ENCODE results near the gene BTAF1. TPM values are rescaled to one million over a fixed set of nuclear protein-coding genes. Genes with fewer than 3 reads are reported as not detected.

The BTAF1 gene
- polyA plus RNA-seq, 1 donor (not counting 4 experiments of a cell fraction or from before 2014, with no cell fraction given) = 42.9 TPM

DNA sequence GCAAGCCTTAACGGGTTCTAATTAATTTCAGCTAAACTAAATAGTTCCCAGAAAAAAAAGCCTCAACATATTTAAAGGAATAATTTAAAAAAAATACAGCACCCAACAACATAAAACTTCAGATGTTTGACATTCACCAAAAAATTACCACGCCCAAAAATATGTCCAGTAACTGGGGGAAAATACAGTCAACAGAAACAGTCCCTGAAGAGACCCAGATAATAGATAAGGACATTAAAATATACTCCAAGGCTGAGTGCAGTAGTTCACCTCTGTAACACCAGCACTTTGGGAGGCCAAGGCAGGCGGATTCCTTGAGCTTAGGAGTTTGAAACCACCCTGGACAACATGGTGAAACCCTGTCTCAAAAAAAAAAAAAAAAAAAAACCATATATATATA lies 78.0 kb downstream of the BTAF1 start:
- DNase-seq (ENCODE audit: low read depth, low spot score) (no peak), FAIRE-seq (no peak)
- no peaks in the 10 kb centered on the region for H4K20me1 ChIP-seq (ENCODE audit: control insufficient read depth, extremely low read depth, insufficient read depth, low read length)
- H3K27me3 ChIP-seq (ENCODE audit: control insufficient read depth, extremely low read depth, insufficient read depth, low read length) = no peaks in the 10 kb centered on the region
- no peak overlapping the region for H2AFZ ChIP-seq (ENCODE audit: control insufficient read depth, low read length)
- no peaks in the 10 kb centered on the region for H3K4me1 ChIP-seq (ENCODE audit: control insufficient read depth, extremely low read depth, insufficient read depth, low read length)
- no peaks in the 10 kb centered on the region for H3K9me1 ChIP-seq (ENCODE audit: control insufficient read depth, extremely low read depth, insufficient read depth, low read length)
- no peak overlapping the region for H3K4me2 ChIP-seq (ENCODE audit: control insufficient read depth, extremely low read depth, insufficient read depth, low read depth, low read length)
- H3K36me3 ChIP-seq (ENCODE audit: control insufficient read depth in 2 of 2, extremely low read depth in 1 of 2, insufficient read depth in 2 of 2, low read length in 2 of 2) = peaks cover 8 to 10% of the 10 kb centered on the region in 2 experiments
- H3K9ac ChIP-seq (ENCODE audit: control insufficient read depth, extremely low read depth, insufficient read depth, low read length) = no peak overlapping the region
- no peaks in the 10 kb centered on the region for H3K9me3 ChIP-seq (ENCODE audit: control insufficient read depth, low read depth, low read length)
- dilution Hi-C loops (cut with MboI; ENCODE audit: extremely low pct_ligation_motif_present, low sequenced_read_pairs) = no loop called here
- no peak overlapping the region for H3K27ac ChIP-seq (ENCODE audit: control insufficient read depth, insufficient read depth, low read length)
- TF ChIP-seq, protein P1, sequence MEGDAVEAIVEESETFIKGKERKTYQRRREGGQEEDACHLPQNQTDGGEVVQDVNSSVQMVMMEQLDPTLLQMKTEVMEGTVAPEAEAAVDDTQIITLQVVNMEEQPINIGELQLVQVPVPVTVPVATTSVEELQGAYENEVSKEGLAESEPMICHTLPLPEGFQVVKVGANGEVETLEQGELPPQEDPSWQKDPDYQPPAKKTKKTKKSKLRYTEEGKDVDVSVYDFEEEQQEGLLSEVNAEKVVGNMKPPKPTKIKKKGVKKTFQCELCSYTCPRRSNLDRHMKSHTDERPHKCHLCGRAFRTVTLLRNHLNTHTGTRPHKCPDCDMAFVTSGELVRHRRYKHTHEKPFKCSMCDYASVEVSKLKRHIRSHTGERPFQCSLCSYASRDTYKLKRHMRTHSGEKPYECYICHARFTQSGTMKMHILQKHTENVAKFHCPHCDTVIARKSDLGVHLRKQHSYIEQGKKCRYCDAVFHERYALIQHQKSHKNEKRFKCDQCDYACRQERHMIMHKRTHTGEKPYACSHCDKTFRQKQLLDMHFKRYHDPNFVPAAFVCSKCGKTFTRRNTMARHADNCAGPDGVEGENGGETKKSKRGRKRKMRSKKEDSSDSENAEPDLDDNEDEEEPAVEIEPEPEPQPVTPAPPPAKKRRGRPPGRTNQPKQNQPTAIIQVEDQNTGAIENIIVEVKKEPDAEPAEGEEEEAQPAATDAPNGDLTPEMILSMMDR (optimal IDR thresholded peaks at IDR 0.05 in 1 of 3, IDR thresholded peaks at IDR 0.05 in 1 of 3, conservative IDR thresholded peaks at IDR 0.05 in 1 of 3; ENCODE audit: extremely low read depth in 1 of 3, insufficient read depth in 2 of 3, low read length in 3 of 3) = no peak
- TF ChIP-seq EZH2 (IDR thresholded peaks at IDR 0.05; ENCODE audit: low read length) = no peak
- no peak overlapping the region for H3K4me3 ChIP-seq (ENCODE audit: control insufficient read depth in 2 of 3, extremely low read depth in 1 of 3, insufficient read depth in 2 of 3, low read depth in 1 of 3, low read length in 3 of 3)
- H3K79me2 ChIP-seq (ENCODE audit: control insufficient read depth, insufficient read depth, low read length) = no peaks in the 10 kb centered on the region

DNA sequence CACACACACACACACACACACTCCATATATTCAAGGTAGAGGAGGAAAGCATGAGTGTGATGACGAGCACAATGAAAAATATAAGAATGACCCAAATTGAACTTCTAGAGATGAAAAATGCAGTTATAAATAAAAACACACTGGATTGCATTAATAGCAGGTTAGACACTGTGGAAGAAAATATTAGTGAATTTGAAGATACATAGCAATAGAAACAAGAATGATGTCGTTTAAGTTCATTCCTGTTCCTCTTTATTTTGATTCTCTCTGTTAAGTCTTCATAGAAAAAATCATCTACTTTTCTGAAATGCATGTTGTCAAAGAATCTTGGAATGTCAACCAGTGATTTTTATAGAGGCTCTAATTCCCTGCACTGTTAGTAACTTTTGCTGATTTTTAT lies 78.4 kb downstream of the BTAF1 start:
- Histone ChIP-seq H3K9me1 (ENCODE audit: control insufficient read depth, extremely low read depth, insufficient read depth, low read length) (no peaks in the 10 kb centered on the region), H2AFZ (ENCODE audit: control insufficient read depth, low read length) (no peak overlapping the region), H3K9me3 (ENCODE audit: control insufficient read depth, low read depth, low read length) (no peaks in the 10 kb centered on the region), H3K4me2 (ENCODE audit: control insufficient read depth, extremely low read depth, insufficient read depth, low read depth, low read length) (no peak overlapping the region), H3K27ac (ENCODE audit: control insufficient read depth, insufficient read depth, low read length) (no peak overlapping the region), H3K79me2 (ENCODE audit: control insufficient read depth, insufficient read depth, low read length) (no peaks in the 10 kb centered on the region), H3K27me3 (ENCODE audit: control insufficient read depth, extremely low read depth, insufficient read depth, low read length) (no peaks in the 10 kb centered on the region), H3K36me3 (ENCODE audit: control insufficient read depth in 2 of 2, extremely low read depth in 1 of 2, insufficient read depth in 2 of 2, low read length in 2 of 2) (peaks cover 8 to 10% of the 10 kb centered on the region in 2 experiments), H3K4me1 (ENCODE audit: control insufficient read depth, extremely low read depth, insufficient read depth, low read length) (no peaks in the 10 kb centered on the region), H4K20me1 (ENCODE audit: control insufficient read depth, extremely low read depth, insufficient read depth, low read length) (no peaks in the 10 kb centered on the region), H3K9ac (ENCODE audit: control insufficient read depth, extremely low read depth, insufficient read depth, low read length) (no peak overlapping the region), H3K4me3 (ENCODE audit: control insufficient read depth in 2 of 3, extremely low read depth in 1 of 3, insufficient read depth in 2 of 3, low read depth in 1 of 3, low read length in 3 of 3) (no peak overlapping the region)
- dilution Hi-C loops (cut with MboI; ENCODE audit: extremely low pct_ligation_motif_present, low sequenced_read_pairs) = no loop called here
- FAIRE-seq (no peak), DNase-seq (ENCODE audit: low read depth, low spot score) (no peak)
- no peak for TF ChIP-seq EZH2 (IDR thresholded peaks at IDR 0.05; ENCODE audit: low read length)
- TF ChIP-seq, protein P1 (optimal IDR thresholded peaks at IDR 0.05 in 1 of 3, IDR thresholded peaks at IDR 0.05 in 1 of 3, conservative IDR thresholded peaks at IDR 0.05 in 1 of 3; ENCODE audit: extremely low read depth in 1 of 3, insufficient read depth in 2 of 3, low read length in 3 of 3) = no peak

Data from keratinocyte (primary cell).